ENCODE data around the gene GLIPR2.

The GLIPR2 gene

GRCh38 chr9:36132086-36132485 lies 4.4 kb upstream of the GLIPR2 start:
- DNase-seq = no peak
- TF ChIP-seq GATA1 (IDR thresholded peaks at IDR 0.05; ENCODE audit: low read depth, low read length) (no peak), POLR2A (IDR thresholded peaks at IDR 0.05; ENCODE audit: low read length) (no peak)

- TF ChIP-seq POLR2A (IDR thresholded peaks at IDR 0.05; ENCODE audit: low read length) (no peak), GATA1 (IDR thresholded peaks at IDR 0.05; ENCODE audit: low read depth, low read length) (no peak)
- DNase-seq = no peak
These were observed 1.6 kb upstream of the GLIPR2 start for GRCh38 chr9:36134761-36135505.

- no peak for DNase-seq
- TF ChIP-seq GATA1 (IDR thresholded peaks at IDR 0.05; ENCODE audit: low read depth, low read length) (no peak), POLR2A (IDR thresholded peaks at IDR 0.05; ENCODE audit: low read length) (no peak)
These were observed 727 bp upstream of the GLIPR2 start for GRCh38 chr9:36135741-36136271.

GRCh38 chr9:36136894-36137391 lies 410 bp downstream of the GLIPR2 start:
- TF ChIP-seq GATA1 (IDR thresholded peaks at IDR 0.05; ENCODE audit: low read depth, low read length) = no peak
- no peak for TF ChIP-seq POLR2A (IDR thresholded peaks at IDR 0.05; ENCODE audit: low read length)
- DNase-seq = peak in 1 of 2 experiments; percentile 36

- TF ChIP-seq GATA1 (IDR thresholded peaks at IDR 0.05; ENCODE audit: low read depth, low read length) (no peak), POLR2A (IDR thresholded peaks at IDR 0.05; ENCODE audit: low read length) (no peak)
- no peak for DNase-seq
These were observed 965 bp downstream of the GLIPR2 start for GRCh38 chr9:36137392-36138004.

- DNase-seq = no peak
These were observed 2.0 kb downstream of the GLIPR2 start for GRCh38 chr9:36138496-36138895.

GRCh38 chr9:36138901-36139300 lies 2.4 kb downstream of the GLIPR2 start:
- TF ChIP-seq GATA1 (IDR thresholded peaks at IDR 0.05; ENCODE audit: low read depth, low read length) (no peak), POLR2A (IDR thresholded peaks at IDR 0.05; ENCODE audit: low read length) (no peak)
- no peak for DNase-seq

More at GRCh38 chr9:36138496-36138895, 2.0 kb downstream of the GLIPR2 start:
- TF ChIP-seq GATA1 (IDR thresholded peaks at IDR 0.05; ENCODE audit: low read depth, low read length) = no peak
- no peak for TF ChIP-seq POLR2A (IDR thresholded peaks at IDR 0.05; ENCODE audit: low read length)

GRCh38 chr9:36140086-36141084 lies 3.9 kb downstream of the GLIPR2 start:
- TF ChIP-seq GATA1 (IDR thresholded peaks at IDR 0.05; ENCODE audit: low read depth, low read length) (no peak), POLR2A (IDR thresholded peaks at IDR 0.05; ENCODE audit: low read length) (no peak)
- DNase-seq = no peak

- no peak for DNase-seq
- TF ChIP-seq POLR2A (IDR thresholded peaks at IDR 0.05; ENCODE audit: low read length) (no peak), GATA1 (IDR thresholded peaks at IDR 0.05; ENCODE audit: low read depth, low read length) (no peak)
These were observed 4.8 kb downstream of the GLIPR2 start for GRCh38 chr9:36141288-36141687.

- DNase-seq = no peak
- TF ChIP-seq GATA1 (IDR thresholded peaks at IDR 0.05; ENCODE audit: low read depth, low read length) = no peak
- TF ChIP-seq POLR2A (IDR thresholded peaks at IDR 0.05; ENCODE audit: low read length) = no peak
These were observed 5.2 kb downstream of the GLIPR2 start for GRCh38 chr9:36141761-36142160.

- no peak for TF ChIP-seq GATA1 (IDR thresholded peaks at IDR 0.05; ENCODE audit: low read depth, low read length)
- peak; percentile 44 for TF ChIP-seq POLR2A (IDR thresholded peaks at IDR 0.05; ENCODE audit: low read length)
- peak; percentile 61 to 82 for DNase-seq
These were observed 6.1 kb downstream of the GLIPR2 start for GRCh38 chr9:36142510-36143244.

- no peak for DNase-seq
- TF ChIP-seq POLR2A (IDR thresholded peaks at IDR 0.05; ENCODE audit: low read length) (no peak), GATA1 (IDR thresholded peaks at IDR 0.05; ENCODE audit: low read depth, low read length) (no peak)
These were observed 6.7 kb downstream of the GLIPR2 start for GRCh38 chr9:36143245-36143641.

Measured in erythroblast (primary cell).